HG03139 (cell line): ENCODE results near the gene PTPRT.

Source experiments
- ATAC-seq: cut with Tn5 transposase; IDR thresholded peaks from one replicate; pipeline ENCODE4 v1.9.1; 2021; ENCODE audit not compliant: unreplicated experiment

Gene PTPRT

GRCh38 chr20:43189554-43190331 lies at the start of gene PTPRT:
PTPRT (minus strand) TSS chr20:43189906; CDS start chr20:43189733, 173 bp downstream.
- no peak for ATAC-seq

GRCh38 chr20:43238833-43239232 lies 49.1 kb upstream of the PTPRT start:
- ATAC-seq: no peak

GRCh38 chr20:43238266-43238665 lies 48.6 kb upstream of the PTPRT start:
- ATAC-seq: no peak

GRCh38 chr20:43237651-43238168 lies 48.0 kb upstream of the PTPRT start:
- no peak for ATAC-seq

GRCh38 chr20:43235998-43236397 lies 46.3 kb upstream of the PTPRT start:
- no peak for ATAC-seq

GRCh38 chr20:43231829-43232228 lies 42.1 kb upstream of the PTPRT start:
- ATAC-seq: no peak

- ATAC-seq: no peak
Measured at GRCh38 chr20:43229696-43230095, 40.0 kb upstream of the PTPRT start.

- no peak for ATAC-seq
Measured at GRCh38 chr20:43220612-43221011, 30.9 kb upstream of the PTPRT start.

- no peak for ATAC-seq
Measured at GRCh38 chr20:43210901-43211300, 21.2 kb upstream of the PTPRT start.

GRCh38 chr20:43209831-43210230 lies 20.1 kb upstream of the PTPRT start:
- ATAC-seq: no peak

- no peak for ATAC-seq
Measured at GRCh38 chr20:43205699-43206098, 16.0 kb upstream of the PTPRT start.

GRCh38 chr20:43202100-43202499 lies 12.4 kb upstream of the PTPRT start:
- no peak for ATAC-seq

- no peak for ATAC-seq
Measured at GRCh38 chr20:43198607-43199006, 8.9 kb upstream of the PTPRT start.

- ATAC-seq: no peak
Measured at GRCh38 chr20:43196243-43196642, 6.5 kb upstream of the PTPRT start.

- ATAC-seq: no peak
Measured at GRCh38 chr20:43194137-43194536, 4.4 kb upstream of the PTPRT start.

GRCh38 chr20:43193443-43193842 lies 3.7 kb upstream of the PTPRT start:
- ATAC-seq: no peak

- ATAC-seq: no peak
Measured at GRCh38 chr20:43191946-43192863, 2.5 kb upstream of the PTPRT start.

- ATAC-seq: no peak
Measured at GRCh38 chr20:43191143-43191542, 1.4 kb upstream of the PTPRT start.

- no peak for ATAC-seq
Measured at GRCh38 chr20:43190332-43190953, 737 bp upstream of the PTPRT start.

GRCh38 chr20:43188861-43189553 lies 699 bp downstream of the PTPRT start:
- no peak for ATAC-seq

- no peak for ATAC-seq
Measured at GRCh38 chr20:43188234-43188653, 1.5 kb downstream of the PTPRT start.
